SU-DHL-6 (cell line): Measurements from ENCODE around the gene WDR82.

ENCODE experiments used
- H2AFZ ChIP-seq: fragments of 200-600 bp; sonication (generic); 2 replicates; pipeline ENCODE4 v1.6.1; 2014; ENCODE audit warnings: low read depth, mild to moderate bottlenecking, moderate library complexity, mixed read lengths, antibody characterized with exemption, low read length; ENCODE audit not compliant: severe bottlenecking
- H3F3A ChIP-seq: fragments of 200-600 bp; shearing (Covaris generic); 2 replicates; pipeline ENCODE4 v1.6.0; 2016; ENCODE audit warnings: antibody characterized with exemption, mild to moderate bottlenecking; ENCODE audit not compliant: insufficient read depth
- H3K27ac ChIP-seq: fragments of 200-600 bp; sonication (generic); 2 replicates; pipeline ENCODE4 v1.5.1; 2016; ENCODE audit warnings: low read depth, mild to moderate bottlenecking, low read length, moderate library complexity, mixed read lengths
- H3K27me3 ChIP-seq: fragments of 200-600 bp; sonication (generic), shearing (Covaris generic); 2 replicates; pipeline ENCODE4 v1.6.0; 2014; ENCODE audit warnings: mild to moderate bottlenecking, low read length
- H3K36me3 ChIP-seq: fragments of 200-600 bp; sonication (generic); 2 replicates; pipeline ENCODE4 v1.6.1; 2014; ENCODE audit warnings: mild to moderate bottlenecking, low read length, mixed read lengths
- H3K4me2 ChIP-seq: fragments of 300-600, 200-600 bp; shearing (Covaris generic), sonication (generic); 2 replicates; pipeline ENCODE4 v1.6.0; 2014; ENCODE audit warnings: low read length, low read depth, mild to moderate bottlenecking; ENCODE audit not compliant: poor library complexity, severe bottlenecking
- H3K4me3 ChIP-seq: fragments of 200-600 bp; sonication (generic); 2 replicates; pipeline ENCODE4 v1.5.1; 2014; ENCODE audit warnings: antibody characterized with exemption, low read length, mild to moderate bottlenecking, mixed read lengths; ENCODE audit not compliant: insufficient read depth, poor library complexity, severe bottlenecking
- H3K79me2 ChIP-seq: fragments of 200-600 bp; sonication (generic); 2 replicates; pipeline ENCODE4 v1.6.1; 2014; ENCODE audit warnings: mild to moderate bottlenecking, low read length, moderate library complexity; ENCODE audit not compliant: insufficient read depth
- H3K9ac ChIP-seq: fragments of 200-600 bp; sonication (generic); 2 replicates; pipeline ENCODE4 v1.7.0; 2014; ENCODE audit warnings: mild to moderate bottlenecking, low read length
- H3K9me2 ChIP-seq: fragments of 200-600 bp; sonication (generic); replicated peaks from 2 replicates; pipeline ENCODE4 v1.6.1; 2014; ENCODE audit warnings: low read length; ENCODE audit not compliant: insufficient read depth
- H3K9me3 ChIP-seq: fragments of 200-600 bp; sonication (generic); 2 replicates; pipeline ENCODE4 v1.6.1; 2014; ENCODE audit warnings: low read length, mixed read lengths; ENCODE audit not compliant: insufficient read depth
- H4K20me1 ChIP-seq: fragments of 200-600 bp; sonication (generic); 2 replicates; pipeline ENCODE4 v1.6.1; 2014; ENCODE audit warnings: low read depth, mild to moderate bottlenecking, antibody characterized with exemption, low read length, moderate library complexity, mixed read lengths
- CTCF ChIP-seq: fragments of 200-600 bp; sonication (generic); IDR thresholded peaks from one replicate; pipeline ENCODE4 v1.5.1; 2017; ENCODE audit warnings: antibody characterized with exemption, mild to moderate bottlenecking, low read length, moderate library complexity; ENCODE audit not compliant: insufficient read depth, poor library complexity, severe bottlenecking
- EZH2phosphoT487 ChIP-seq: fragments of 200-600 bp; sonication (generic), shearing (Covaris generic); conservative IDR thresholded peaks from 2 replicates; pipeline ENCODE4 v1.6.1; 2018; ENCODE audit warnings: mild to moderate bottlenecking, antibody characterized with exemption, low read length, moderate library complexity, mixed read lengths

WDR82 gene

GRCh38 chr3:52278510-52279069, at the start of gene WDR82:
WDR82 (minus strand) TSS chr3:52278649; CDS start chr3:52278361, 288 bp downstream.
- Histone ChIP-seq H3K27ac (peak within 1 kb of the TSS; percentile 73), H3F3A (peaks cover 10% of the 10 kb centered on the region), H3K9me2 (no peaks in the 10 kb centered on the region), H3K27me3 (no peaks in the 10 kb centered on the region), H3K4me2 (peak within 1 kb of the TSS; percentile 97), H3K36me3 (no peaks in the 10 kb centered on the region), H3K4me3 (peak within 1 kb of the TSS; percentile 86), H3K9me3 (no peaks in the 10 kb centered on the region), H3K9ac (peak within 1 kb of the TSS; percentile 73), H4K20me1 (peaks cover 25% of the 10 kb centered on the region), H3K79me2 (peaks cover 46% of the 10 kb centered on the region), H2AFZ (peak within 1 kb of the TSS; percentile 72)
- no peak for TF ChIP-seq EZH2phosphoT487

GRCh38 chr3:52327486-52328290, 49.2 kb upstream of the WDR82 start:
- Histone ChIP-seq H3K36me3 (no peaks in the 10 kb centered on the region), H3K4me2 (no peak overlapping the region), H3K27ac (no peak overlapping the region), H3K27me3 (no peaks in the 10 kb centered on the region), H3K79me2 (no peaks in the 10 kb centered on the region), H4K20me1 (no peaks in the 10 kb centered on the region), H3K9me2 (no peaks in the 10 kb centered on the region), H3K9me3 (no peaks in the 10 kb centered on the region), H3F3A (no peaks in the 10 kb centered on the region), H3K4me3 (no peak overlapping the region), H3K9ac (no peak overlapping the region), H2AFZ (no peak overlapping the region)
- no peak for TF ChIP-seq EZH2phosphoT487
- no peak for TF ChIP-seq CTCF

- Histone ChIP-seq H3K9me3 (no peaks in the 10 kb centered on the region), H4K20me1 (no peaks in the 10 kb centered on the region), H3K27ac (no peak overlapping the region), H3K36me3 (no peaks in the 10 kb centered on the region), H2AFZ (no peak overlapping the region), H3K79me2 (no peaks in the 10 kb centered on the region), H3K4me2 (no peak overlapping the region), H3K4me3 (no peak overlapping the region), H3F3A (no peaks in the 10 kb centered on the region), H3K27me3 (no peaks in the 10 kb centered on the region), H3K9me2 (no peaks in the 10 kb centered on the region), H3K9ac (no peak overlapping the region)
- TF ChIP-seq EZH2phosphoT487, result no peak
- TF ChIP-seq CTCF, result no peak
These were observed 48.5 kb upstream of the WDR82 start for GRCh38 chr3:52326976-52327375.

- H3K79me2 ChIP-seq, result no peaks in the 10 kb centered on the region
- TF ChIP-seq EZH2phosphoT487, result no peak
- TF ChIP-seq CTCF, result no peak
- H2AFZ ChIP-seq, result no peak overlapping the region
- no peaks in the 10 kb centered on the region for H3K9me3 ChIP-seq
- H3K36me3 ChIP-seq, result no peaks in the 10 kb centered on the region
- no peak overlapping the region for H3K9ac ChIP-seq
- no peak overlapping the region for H3K27ac ChIP-seq
- no peaks in the 10 kb centered on the region for H4K20me1 ChIP-seq
- H3K9me2 ChIP-seq, result no peaks in the 10 kb centered on the region
- no peak overlapping the region for H3K4me2 ChIP-seq
- no peaks in the 10 kb centered on the region for H3F3A ChIP-seq
- H3K4me3 ChIP-seq, result no peak overlapping the region
- H3K27me3 ChIP-seq, result no peaks in the 10 kb centered on the region
These were observed 47.2 kb upstream of the WDR82 start for GRCh38 chr3:52325686-52326085.
